Measurements from ENCODE around the gene SIGLEC7.

DNA sequence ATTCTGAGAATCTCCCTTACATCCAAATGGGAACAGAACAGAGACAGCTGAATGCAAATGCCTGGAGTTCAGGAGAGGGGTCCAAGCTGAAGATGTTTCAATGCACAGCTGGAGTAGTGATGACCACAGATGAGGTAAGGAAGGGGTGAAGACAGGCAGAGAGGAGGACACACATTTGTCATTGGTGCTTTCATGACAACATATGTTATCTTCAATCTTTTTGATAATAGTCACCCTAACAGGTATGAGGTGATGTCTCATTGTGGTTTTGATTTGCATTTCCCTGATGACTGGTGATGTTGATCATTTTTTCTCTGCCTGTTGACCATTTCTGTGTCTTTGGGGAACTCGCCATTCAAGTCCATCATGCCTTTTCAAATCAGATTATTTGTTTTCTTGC is 19.2 kb downstream of the SIGLEC7 start:
- TF ChIP-seq, protein P1, sequence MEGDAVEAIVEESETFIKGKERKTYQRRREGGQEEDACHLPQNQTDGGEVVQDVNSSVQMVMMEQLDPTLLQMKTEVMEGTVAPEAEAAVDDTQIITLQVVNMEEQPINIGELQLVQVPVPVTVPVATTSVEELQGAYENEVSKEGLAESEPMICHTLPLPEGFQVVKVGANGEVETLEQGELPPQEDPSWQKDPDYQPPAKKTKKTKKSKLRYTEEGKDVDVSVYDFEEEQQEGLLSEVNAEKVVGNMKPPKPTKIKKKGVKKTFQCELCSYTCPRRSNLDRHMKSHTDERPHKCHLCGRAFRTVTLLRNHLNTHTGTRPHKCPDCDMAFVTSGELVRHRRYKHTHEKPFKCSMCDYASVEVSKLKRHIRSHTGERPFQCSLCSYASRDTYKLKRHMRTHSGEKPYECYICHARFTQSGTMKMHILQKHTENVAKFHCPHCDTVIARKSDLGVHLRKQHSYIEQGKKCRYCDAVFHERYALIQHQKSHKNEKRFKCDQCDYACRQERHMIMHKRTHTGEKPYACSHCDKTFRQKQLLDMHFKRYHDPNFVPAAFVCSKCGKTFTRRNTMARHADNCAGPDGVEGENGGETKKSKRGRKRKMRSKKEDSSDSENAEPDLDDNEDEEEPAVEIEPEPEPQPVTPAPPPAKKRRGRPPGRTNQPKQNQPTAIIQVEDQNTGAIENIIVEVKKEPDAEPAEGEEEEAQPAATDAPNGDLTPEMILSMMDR (IDR thresholded peaks at IDR 0.05) = no peak
- no peak for TF ChIP-seq POLR2A (IDR thresholded peaks at IDR 0.05)

All from lower leg skin (tissue), 3 donors.